Erythroblast (primary cell): ENCODE measurements around the gene CPT1A.

Source experiments
- GATA1 ChIP-seq: IDR thresholded peaks from 2 replicates; pipeline ENCODE4 v1.6.1; 2011; ENCODE audit warnings: low read depth, mild to moderate bottlenecking, control low read depth, low read length, moderate library complexity
- POLR2A ChIP-seq: IDR thresholded peaks from 2 replicates; pipeline ENCODE4 v1.6.1; 2011; ENCODE audit warnings: mild to moderate bottlenecking, low read length

DNA sequence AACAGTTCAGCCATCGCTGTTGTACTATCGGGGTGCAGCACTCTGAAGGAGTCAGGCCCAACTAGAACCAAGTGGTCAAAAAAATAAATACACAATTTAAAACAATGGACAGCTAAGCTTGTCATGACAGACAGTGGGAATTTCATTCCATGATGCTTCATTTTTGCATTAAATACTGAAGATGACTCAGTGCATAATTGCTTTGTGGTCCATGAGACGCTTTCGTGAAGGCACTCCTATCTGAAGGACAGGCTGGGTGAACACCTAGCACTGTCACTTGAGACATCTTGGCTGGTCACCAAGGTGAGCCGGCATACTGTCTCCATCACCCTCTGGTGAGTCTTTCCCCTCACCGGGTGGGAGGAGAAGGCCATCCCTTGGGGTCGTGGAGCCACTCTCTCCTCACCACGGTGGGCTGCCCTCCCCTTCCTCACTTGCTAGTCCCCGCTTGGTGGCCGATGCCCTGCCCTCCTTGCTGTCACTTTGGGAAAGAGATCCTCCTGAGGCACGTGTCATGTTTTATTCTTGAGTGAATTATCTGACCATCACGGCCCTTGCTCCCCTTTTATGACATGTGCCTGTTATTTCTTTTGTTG, 85.4 kb downstream of the CPT1A start:
- no peak for TF ChIP-seq POLR2A
- TF ChIP-seq GATA1 = no peak
